GM19455 (cell line): ENCODE measurements around the gene CYP19A1.

ENCODE experiments used
- ATAC-seq: cut with Tn5 transposase; IDR thresholded peaks from one replicate; pipeline ENCODE4 v1.9.1; 2021; ENCODE audit not compliant: unreplicated experiment

The CYP19A1 gene

GRCh38 chr15:51338496-51338895 is at the start of gene CYP19A1:
Gene CYP19A1, minus strand, starts transcription at chr15:51338596. Its CDS starts 95,684 bp downstream, at chr15:51242912.
- ATAC-seq, result no peak

- ATAC-seq, result no peak
Measured at GRCh38 chr15:51387699-51388041, 49.3 kb upstream of the CYP19A1 start.

GRCh38 chr15:51386960-51387698 is 48.7 kb upstream of the CYP19A1 start:
- ATAC-seq, result no peak

DNA sequence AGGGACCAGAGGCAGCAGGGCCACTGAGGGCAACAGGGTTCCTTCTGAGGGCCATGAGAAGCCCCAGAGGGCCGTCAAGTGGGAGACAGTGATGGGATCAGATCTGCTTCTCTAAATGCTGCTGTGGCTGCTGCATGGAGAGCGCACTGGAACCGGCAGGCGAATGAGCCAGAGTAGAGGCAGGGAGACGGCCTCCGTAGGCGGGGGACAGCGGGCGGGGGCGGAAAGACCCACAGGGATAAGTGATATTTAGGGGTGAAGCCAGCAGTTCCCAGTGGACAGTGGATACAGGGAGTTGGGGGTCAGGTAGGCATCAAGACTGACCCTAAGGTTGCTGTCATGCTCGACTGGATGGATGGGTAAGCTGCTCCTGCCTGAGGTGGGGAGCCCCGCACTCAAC is 48.1 kb upstream of the CYP19A1 start:
- no peak for ATAC-seq

GRCh38 chr15:51386029-51386428 is 47.6 kb upstream of the CYP19A1 start:
- ATAC-seq, result no peak

GRCh38 chr15:51382787-51383186 is 44.4 kb upstream of the CYP19A1 start:
- ATAC-seq, result no peak

- peak; percentile 77 for ATAC-seq
Measured at GRCh38 chr15:51380999-51381806, 42.8 kb upstream of the CYP19A1 start.

DNA sequence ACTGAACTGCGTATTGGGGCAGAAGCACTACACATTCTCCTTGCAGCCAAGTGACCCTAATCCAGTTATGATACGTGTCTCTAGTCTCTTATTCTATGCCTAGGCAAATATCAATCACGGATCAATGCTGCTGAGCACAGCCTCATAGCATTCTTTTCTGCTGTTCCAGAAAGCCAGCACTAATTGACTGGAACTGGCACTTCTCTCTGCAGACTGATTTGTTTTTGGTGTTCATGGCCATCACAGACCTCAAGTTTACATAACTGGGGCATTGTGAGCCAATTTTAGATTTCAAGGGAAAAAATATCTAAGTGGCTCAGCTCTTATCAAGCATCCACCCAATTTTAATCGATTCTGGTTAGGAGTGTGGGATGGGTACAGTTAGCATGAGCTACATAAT is 41.0 kb upstream of the CYP19A1 start:
- ATAC-seq, result no peak

DNA sequence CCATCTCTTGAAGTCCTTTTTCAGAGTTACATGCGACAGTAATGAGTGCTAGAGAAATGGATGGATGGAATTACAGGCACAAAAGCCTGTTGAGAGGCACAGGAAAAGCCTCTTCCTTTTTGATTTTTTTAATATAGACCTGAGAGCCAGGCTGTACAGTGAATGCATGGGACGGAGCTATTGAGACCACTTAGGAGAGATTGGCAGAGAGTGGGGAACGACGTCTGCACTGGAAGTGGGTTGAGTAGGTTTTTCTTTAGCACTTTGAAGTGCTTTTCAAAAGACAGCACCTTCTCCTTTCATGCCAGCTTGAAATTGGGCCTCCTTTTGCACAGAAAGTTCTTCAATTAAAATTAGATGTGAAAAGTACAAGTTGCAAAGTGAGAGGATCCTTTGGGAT is 40.0 kb upstream of the CYP19A1 start:
- no peak for ATAC-seq

- ATAC-seq, result no peak
Measured at GRCh38 chr15:51377038-51377786, 38.8 kb upstream of the CYP19A1 start.

DNA sequence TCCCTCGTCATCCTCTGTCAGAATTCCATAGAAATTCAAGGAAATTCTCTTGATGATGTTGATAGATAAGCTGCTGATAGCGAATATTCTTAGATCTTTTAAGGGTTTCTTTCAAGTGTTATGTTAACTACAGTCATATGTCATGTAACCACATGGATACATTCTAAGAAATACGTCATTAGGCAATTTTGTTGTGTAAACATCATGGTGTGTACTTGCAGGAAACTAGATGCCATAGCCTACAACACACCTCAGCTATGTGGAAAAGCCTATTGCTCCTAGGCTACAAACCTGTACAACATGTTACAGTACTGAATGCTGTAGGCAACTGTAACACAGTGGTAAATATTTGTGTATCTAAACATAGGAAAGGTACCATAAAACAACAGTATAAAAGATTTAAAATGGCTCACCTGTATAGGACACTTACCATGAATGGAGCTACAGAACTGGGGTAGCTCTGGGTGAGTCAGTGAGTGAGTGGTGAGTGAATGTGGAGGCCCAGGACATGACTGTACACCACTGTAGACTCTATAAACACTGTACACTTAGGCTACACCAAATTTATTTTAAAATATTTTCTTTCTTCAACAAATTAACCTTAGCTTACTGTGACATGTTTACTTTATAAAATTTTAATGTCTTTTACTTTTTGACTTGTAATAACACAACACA is 37.7 kb upstream of the CYP19A1 start:
- ATAC-seq, result no peak

DNA sequence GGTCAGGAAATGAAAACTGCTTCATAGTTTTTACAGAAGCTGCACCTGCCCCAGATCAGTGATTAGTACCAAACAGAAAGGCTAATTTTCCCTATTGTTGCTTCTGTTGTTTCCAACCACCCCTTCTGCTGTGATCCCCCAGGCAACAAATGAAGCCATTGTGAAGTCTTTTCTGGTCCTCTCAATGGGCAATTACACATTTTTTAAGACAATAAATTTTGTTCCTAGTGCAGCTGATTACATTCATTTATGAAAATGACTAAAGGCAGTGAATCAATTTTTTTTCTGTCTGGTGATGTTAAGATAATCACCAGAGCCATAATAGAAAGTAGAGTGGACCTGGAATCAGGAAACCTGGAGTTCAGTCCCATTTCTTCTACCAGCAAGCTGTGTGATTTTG is 35.7 kb upstream of the CYP19A1 start:
- ATAC-seq, result no peak

- ATAC-seq, result no peak
Measured at GRCh38 chr15:51371266-51371665, 32.9 kb upstream of the CYP19A1 start.

- no peak for ATAC-seq
Measured at GRCh38 chr15:51369451-51369761, 31.0 kb upstream of the CYP19A1 start.

DNA sequence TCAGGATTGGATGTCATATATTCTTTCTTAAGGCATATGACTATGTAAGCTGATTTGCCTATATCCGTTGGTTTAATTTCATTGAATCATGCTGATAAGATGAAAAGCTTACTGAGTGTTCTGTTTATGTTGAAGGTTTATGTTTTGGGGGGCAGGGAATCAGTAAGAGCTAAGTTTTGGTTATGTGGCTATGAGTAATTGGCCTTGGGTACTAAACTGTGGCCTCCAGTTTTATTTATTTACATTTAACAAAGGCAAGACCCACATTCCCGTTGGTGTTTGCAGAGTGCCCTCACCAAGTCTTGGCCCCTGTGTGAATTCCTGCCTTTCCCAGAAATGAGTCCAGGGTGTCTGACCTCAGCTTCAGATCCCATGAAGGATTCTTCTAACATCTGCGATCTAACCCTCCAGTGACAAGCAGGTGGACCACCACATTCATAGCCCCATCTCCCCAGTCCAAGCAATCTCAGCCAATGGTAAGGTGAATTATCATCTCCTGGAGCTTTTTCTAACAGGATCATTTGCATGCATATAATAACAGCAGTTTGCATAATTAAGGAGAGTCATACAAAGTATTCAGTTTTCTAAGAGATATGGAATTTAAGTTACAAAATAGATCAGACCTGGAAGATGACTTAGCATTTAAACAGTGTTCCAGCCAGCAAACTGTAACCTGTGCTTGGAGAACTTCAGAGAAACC is 30.5 kb upstream of the CYP19A1 start:
- no peak for ATAC-seq

DNA sequence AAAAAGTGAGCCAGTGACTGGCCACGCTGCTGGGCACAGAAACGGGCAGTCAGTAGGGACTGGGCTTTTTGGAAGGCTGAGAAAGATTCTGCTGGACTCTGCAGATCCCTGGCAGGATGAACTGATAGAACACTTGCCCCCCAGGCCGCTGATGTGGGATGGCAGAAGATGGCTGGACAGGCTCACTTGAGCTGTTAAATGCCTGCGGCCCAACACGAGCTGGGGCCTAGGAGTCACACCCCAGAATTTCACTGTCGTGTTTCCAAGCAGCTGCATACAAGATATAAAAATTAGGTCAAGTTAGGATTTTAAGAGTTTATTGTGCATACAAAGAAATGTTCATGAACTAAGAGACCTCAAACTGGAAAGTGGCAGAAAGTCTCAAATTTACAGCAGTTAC is 29.9 kb upstream of the CYP19A1 start:
- no peak for ATAC-seq

GRCh38 chr15:51367322-51367976 is 29.1 kb upstream of the CYP19A1 start:
- no peak for ATAC-seq

GRCh38 chr15:51366920-51367319 is 28.5 kb upstream of the CYP19A1 start:
- ATAC-seq, result no peak

GRCh38 chr15:51366071-51366470 is 27.7 kb upstream of the CYP19A1 start:
- ATAC-seq, result no peak

GRCh38 chr15:51365417-51365816 is 27.0 kb upstream of the CYP19A1 start:
- no peak for ATAC-seq
